Measurements from ENCODE around the gene OTUB1. TPM values are rescaled to one million over a fixed set of nuclear protein-coding genes. Genes with fewer than 3 reads are reported as not detected.

Gene OTUB1
- total and polyA plus RNA-seq, 2 donors from 2014 or later = 69.0 to 118 TPM

DNA sequence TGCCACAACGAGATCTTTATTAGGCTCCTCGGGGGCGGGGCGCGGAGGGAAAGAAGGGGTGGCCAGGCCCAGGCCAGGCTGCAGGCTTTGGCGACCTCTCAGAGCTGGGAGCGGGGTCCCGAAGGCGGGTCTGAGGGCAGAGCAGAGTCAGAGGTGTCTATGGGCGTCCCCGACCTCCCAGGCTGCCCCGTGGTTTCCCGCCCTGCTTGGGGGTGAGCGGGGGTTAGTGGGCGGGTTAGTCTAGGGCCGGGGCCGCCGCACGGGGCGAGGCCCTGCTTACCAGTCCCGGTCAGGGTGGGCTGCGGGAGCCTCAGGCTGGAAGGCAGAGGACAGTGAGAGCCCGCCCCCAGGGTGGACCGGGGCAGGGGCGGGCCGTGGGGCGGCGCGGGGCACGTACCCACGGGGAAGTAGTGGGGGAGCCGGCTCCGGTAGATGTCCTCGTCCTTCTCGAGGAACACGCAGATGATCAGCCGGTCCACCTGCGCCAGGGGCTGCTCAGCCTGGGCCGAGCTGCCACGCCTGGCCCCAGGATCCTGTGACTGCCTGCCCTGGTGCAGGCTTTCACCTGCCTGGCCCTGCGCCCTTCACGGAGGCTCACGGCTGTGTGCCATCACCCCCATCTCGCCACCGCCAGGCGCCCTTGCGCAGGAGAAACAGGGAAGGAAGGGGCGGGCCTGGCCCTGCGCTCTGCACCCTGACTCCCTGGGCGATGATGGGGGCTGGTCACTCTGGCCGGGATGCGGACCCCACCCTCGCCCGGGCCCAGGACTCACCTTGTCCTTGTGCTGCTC lies 12.5 kb downstream of the OTUB1 start:
- peak in 4 of 5 donors; percentile 30 to 76 (median 64) for DNase-seq
- peak overlapping the region in 1 of 2 donors; percentile 7 for H3K27ac ChIP-seq (ENCODE audit: low read depth in 2 of 2, low read length in 2 of 2)
- TF ChIP-seq, protein P1, sequence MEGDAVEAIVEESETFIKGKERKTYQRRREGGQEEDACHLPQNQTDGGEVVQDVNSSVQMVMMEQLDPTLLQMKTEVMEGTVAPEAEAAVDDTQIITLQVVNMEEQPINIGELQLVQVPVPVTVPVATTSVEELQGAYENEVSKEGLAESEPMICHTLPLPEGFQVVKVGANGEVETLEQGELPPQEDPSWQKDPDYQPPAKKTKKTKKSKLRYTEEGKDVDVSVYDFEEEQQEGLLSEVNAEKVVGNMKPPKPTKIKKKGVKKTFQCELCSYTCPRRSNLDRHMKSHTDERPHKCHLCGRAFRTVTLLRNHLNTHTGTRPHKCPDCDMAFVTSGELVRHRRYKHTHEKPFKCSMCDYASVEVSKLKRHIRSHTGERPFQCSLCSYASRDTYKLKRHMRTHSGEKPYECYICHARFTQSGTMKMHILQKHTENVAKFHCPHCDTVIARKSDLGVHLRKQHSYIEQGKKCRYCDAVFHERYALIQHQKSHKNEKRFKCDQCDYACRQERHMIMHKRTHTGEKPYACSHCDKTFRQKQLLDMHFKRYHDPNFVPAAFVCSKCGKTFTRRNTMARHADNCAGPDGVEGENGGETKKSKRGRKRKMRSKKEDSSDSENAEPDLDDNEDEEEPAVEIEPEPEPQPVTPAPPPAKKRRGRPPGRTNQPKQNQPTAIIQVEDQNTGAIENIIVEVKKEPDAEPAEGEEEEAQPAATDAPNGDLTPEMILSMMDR (IDR thresholded peaks at IDR 0.05; ENCODE audit: borderline replicate concordance, extremely low read depth, insufficient read depth) = peak; percentile 2
- H3K4me3 ChIP-seq (ENCODE audit: low read length in 3 of 3) = no peak overlapping the region
- no peak for FAIRE-seq
- H3K27me3 ChIP-seq (ENCODE audit: control insufficient read depth, insufficient read depth, low read length) = no peaks in the 10 kb centered on the region
- H3K36me3 ChIP-seq (ENCODE audit: control insufficient read depth in 2 of 3, insufficient read depth in 3 of 3, low read length in 3 of 3) = peaks cover 0 to 8% (median 7%) of the 10 kb centered on the region in 3 donors
- no peaks in the 10 kb centered on the region for H3K9me3 ChIP-seq (ENCODE audit: control insufficient read depth in 2 of 3, insufficient read depth in 1 of 3, low read length in 3 of 3)
- intact Hi-C loops (cut with DNase I) = no loop called here
- H3K9ac ChIP-seq (ENCODE audit: low read length in 3 of 3) = no peak overlapping the region
- peaks cover 0 to 24% (median 0%) of the 10 kb centered on the region in 3 donors for H3K4me1 ChIP-seq (ENCODE audit: control insufficient read depth in 2 of 3, insufficient read depth in 2 of 3, low read depth in 1 of 3, low read length in 3 of 3)

DNA sequence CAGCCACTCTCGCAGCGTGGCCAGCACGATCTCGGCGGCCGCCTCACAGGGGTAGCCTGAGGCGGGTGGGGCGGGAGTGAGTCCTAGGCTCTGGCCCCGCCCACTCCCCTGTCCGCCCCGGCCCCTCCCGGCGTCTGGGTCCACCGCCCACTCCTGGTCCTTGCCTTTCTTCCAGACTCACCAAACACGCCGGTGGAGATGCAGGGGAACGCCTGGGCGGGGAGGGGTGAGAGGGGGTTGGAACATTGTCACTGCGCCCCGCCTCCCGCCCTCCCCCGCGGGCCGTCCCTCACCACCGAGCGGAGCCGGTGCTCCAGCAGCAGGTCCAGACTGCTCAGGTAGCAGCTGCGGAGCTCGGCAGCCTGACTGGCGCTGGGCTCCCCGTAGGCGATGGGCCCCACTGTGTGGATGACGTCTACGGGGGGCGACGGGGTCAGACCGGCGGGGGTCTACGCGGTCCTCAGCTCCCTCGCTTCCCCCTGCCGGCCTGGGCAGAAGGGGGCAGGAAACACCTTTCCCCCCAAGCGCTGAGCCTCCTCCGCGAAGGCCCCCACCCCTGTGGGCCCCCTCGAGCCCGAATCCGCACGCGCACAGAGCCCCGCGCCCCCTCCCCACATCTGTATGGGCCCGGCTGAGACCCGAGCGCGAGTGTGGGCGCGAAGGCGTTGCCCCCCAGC lies 13.2 kb downstream of the OTUB1 start:
- FAIRE-seq = no peak

DNA sequence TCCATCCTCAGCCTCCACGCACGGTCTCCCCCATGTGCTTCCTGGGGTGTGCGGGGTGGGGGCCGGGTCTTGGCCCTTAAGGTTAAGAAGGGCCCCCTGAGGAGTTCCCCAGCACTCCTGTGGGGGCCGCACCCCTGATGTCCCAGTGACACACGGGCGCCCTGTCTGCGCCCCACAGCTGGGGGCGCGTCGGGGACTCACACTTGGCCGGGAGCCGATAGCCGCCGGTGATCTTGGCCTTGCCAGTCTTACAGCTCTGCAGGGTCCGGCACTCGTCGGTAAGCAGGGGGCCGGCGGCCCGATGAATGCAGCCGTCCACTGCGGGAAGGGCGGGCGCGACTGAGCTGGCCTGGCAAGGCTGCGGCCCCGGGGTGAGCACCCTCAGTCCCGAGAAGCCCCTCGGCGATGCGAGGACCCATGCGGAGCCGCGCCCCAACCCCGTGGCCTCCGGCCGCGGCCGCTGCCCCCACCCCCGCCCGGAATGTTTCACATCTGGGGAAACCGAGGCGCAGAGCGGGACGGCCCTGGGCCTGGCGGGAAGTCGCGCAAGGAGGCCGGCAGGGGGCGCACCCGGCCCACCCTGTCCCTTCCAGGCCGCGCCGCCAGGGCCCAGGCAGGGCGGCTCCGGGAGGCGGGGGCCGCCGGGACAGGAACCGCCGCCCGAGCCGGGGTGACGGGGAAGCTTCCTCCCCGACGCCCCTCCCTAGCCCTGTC lies 13.9 kb downstream of the OTUB1 start:
- peak overlapping the region in 1 of 3 donors; percentile 37 for H3K4me3 ChIP-seq (ENCODE audit: low read length in 3 of 3)
- peaks cover 0 to 8% (median 6%) of the 10 kb centered on the region in 3 donors for H3K36me3 ChIP-seq (ENCODE audit: control insufficient read depth in 2 of 3, insufficient read depth in 3 of 3, low read length in 3 of 3)
- H3K9ac ChIP-seq (ENCODE audit: low read length in 3 of 3) = no peak overlapping the region
- peaks cover 0 to 32% (median 0%) of the 10 kb centered on the region in 3 donors for H3K4me1 ChIP-seq (ENCODE audit: control insufficient read depth in 2 of 3, insufficient read depth in 2 of 3, low read depth in 1 of 3, low read length in 3 of 3)
- intact Hi-C loops (cut with DNase I) = no loop called here
- TF ChIP-seq, protein P1 (IDR thresholded peaks at IDR 0.05; ENCODE audit: borderline replicate concordance, extremely low read depth, insufficient read depth) = peak; percentile 93
- no peak for FAIRE-seq
- no peaks in the 10 kb centered on the region for H3K27me3 ChIP-seq (ENCODE audit: control insufficient read depth, insufficient read depth, low read length)
- H3K27ac ChIP-seq (ENCODE audit: low read depth in 2 of 2, low read length in 2 of 2) = no peak overlapping the region
- DNase-seq = peak; percentile 72 to 93 (median 88)
- no peaks in the 10 kb centered on the region for H3K9me3 ChIP-seq (ENCODE audit: control insufficient read depth in 2 of 3, insufficient read depth in 1 of 3, low read length in 3 of 3)

More for the DNA sequence above, 13.2 kb downstream of the OTUB1 start:
- no peaks in the 10 kb centered on the region for H3K27me3 ChIP-seq (ENCODE audit: control insufficient read depth, insufficient read depth, low read length)
- no peak overlapping the region for H3K9ac ChIP-seq (ENCODE audit: low read length in 3 of 3)
- peaks cover 0 to 8% (median 7%) of the 10 kb centered on the region in 3 donors for H3K36me3 ChIP-seq (ENCODE audit: control insufficient read depth in 2 of 3, insufficient read depth in 3 of 3, low read length in 3 of 3)
- intact Hi-C loops (cut with DNase I) = no loop called here
- TF ChIP-seq, protein P1 (IDR thresholded peaks at IDR 0.05; ENCODE audit: borderline replicate concordance, extremely low read depth, insufficient read depth) = peak; percentile 2
- no peak overlapping the region for H3K4me3 ChIP-seq (ENCODE audit: low read length in 3 of 3)
- DNase-seq = peak; percentile 82 to 94 (median 89)
- H3K9me3 ChIP-seq (ENCODE audit: control insufficient read depth in 2 of 3, insufficient read depth in 1 of 3, low read length in 3 of 3) = no peaks in the 10 kb centered on the region
- peaks cover 0 to 29% (median 0%) of the 10 kb centered on the region in 3 donors for H3K4me1 ChIP-seq (ENCODE audit: control insufficient read depth in 2 of 3, insufficient read depth in 2 of 3, low read depth in 1 of 3, low read length in 3 of 3)
- H3K27ac ChIP-seq (ENCODE audit: low read depth in 2 of 2, low read length in 2 of 2) = no peak overlapping the region
